ENCODE results near the gene SFRP2.

SFRP2 gene

DNA sequence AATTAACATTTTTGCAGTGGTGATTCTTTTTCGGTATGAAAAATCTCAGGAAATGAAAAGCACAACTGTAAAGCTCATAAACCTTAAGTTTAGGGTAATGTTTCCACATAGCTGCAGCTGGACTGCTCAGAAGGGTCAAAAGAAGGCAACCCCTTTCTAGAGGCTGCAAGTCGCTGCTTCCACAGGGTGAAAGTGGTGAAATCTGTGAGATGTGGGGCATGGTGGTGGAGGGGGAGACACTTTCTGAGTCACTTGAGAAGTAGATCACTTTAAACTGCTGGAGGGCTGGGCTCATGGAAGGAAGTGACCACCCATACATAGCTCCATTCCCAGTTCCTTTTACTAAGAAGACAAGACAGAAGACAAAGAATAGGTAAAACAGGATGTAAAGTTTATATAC is 8.7 kb downstream of the SFRP2 start:
- DNase-seq (ENCODE audit: low read depth), result no peak
- TF ChIP-seq, protein P1, sequence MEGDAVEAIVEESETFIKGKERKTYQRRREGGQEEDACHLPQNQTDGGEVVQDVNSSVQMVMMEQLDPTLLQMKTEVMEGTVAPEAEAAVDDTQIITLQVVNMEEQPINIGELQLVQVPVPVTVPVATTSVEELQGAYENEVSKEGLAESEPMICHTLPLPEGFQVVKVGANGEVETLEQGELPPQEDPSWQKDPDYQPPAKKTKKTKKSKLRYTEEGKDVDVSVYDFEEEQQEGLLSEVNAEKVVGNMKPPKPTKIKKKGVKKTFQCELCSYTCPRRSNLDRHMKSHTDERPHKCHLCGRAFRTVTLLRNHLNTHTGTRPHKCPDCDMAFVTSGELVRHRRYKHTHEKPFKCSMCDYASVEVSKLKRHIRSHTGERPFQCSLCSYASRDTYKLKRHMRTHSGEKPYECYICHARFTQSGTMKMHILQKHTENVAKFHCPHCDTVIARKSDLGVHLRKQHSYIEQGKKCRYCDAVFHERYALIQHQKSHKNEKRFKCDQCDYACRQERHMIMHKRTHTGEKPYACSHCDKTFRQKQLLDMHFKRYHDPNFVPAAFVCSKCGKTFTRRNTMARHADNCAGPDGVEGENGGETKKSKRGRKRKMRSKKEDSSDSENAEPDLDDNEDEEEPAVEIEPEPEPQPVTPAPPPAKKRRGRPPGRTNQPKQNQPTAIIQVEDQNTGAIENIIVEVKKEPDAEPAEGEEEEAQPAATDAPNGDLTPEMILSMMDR (IDR thresholded peaks at IDR 0.05; ENCODE audit: control insufficient read depth, insufficient read depth, low read depth, low read length, missing control alignments), result no peak
- no peak overlapping the region for H3K4me3 ChIP-seq (ENCODE audit: control insufficient read depth, low read depth, low read length)

GRCh38 chr4:153778383-153778782 is 10.5 kb downstream of the SFRP2 start:
- no peak for DNase-seq (ENCODE audit: low read depth)
- TF ChIP-seq, protein P1 (IDR thresholded peaks at IDR 0.05; ENCODE audit: control insufficient read depth, insufficient read depth, low read depth, low read length, missing control alignments), result no peak

DNA sequence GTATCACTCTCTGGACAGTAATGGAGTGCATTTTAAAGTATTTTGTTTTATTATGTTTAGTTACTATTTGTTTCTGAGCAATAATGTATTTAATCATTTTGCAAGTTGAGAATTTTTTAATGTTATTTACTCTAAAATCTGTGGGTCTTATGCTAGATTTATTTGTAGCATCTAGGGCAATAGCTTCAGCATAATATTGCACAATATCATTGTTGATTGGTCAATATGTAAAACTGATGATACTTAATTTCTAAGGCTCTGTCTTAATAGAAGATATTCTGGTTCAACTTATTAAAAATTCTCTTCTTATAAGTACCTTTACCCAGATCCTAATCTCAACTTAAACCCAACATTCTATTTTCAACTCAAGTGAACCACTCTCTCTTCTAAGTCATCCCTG is 11.5 kb downstream of the SFRP2 start:
- TF ChIP-seq, protein P1 (IDR thresholded peaks at IDR 0.05; ENCODE audit: control insufficient read depth, insufficient read depth, low read depth, low read length, missing control alignments), result no peak
- H3K4me3 ChIP-seq (ENCODE audit: control insufficient read depth, low read depth, low read length), result no peak overlapping the region
- DNase-seq (ENCODE audit: low read depth), result no peak

More at GRCh38 chr4:153778383-153778782, 10.5 kb downstream of the SFRP2 start:
- no peak overlapping the region for H3K4me3 ChIP-seq (ENCODE audit: control insufficient read depth, low read depth, low read length)

DNA sequence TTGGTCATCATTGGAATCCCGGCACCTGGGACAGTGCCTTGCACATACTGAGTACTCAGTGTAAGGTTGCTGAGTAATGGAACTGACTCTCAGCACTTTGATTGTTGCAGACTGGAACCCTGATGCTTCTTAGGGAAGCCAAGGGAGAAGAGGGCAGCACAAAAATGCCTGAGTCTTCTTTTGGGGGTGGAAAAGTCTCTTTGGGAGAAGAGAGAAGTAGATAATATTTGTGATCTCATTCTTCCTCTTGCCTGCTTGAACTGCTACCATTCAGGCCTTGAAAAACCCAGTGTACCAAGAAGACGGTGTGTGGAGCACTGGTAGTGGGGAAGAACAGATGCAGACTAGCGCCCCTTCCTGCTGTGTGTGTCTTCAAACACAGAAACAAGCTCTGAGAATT is 12.3 kb downstream of the SFRP2 start:
- H3K4me3 ChIP-seq (ENCODE audit: control insufficient read depth, low read depth, low read length), result no peak overlapping the region

GRCh38 chr4:153773236-153773690 is 15.6 kb downstream of the SFRP2 start:
- no peak overlapping the region for H3K4me3 ChIP-seq (ENCODE audit: control insufficient read depth, low read depth, low read length)
- TF ChIP-seq, protein P1 (IDR thresholded peaks at IDR 0.05; ENCODE audit: control insufficient read depth, insufficient read depth, low read depth, low read length, missing control alignments), result peak; percentile 30
- DNase-seq (ENCODE audit: low read depth), result no peak

More for the DNA sequence above, 12.3 kb downstream of the SFRP2 start:
- no peak for DNase-seq (ENCODE audit: low read depth)
- TF ChIP-seq, protein P1 (IDR thresholded peaks at IDR 0.05; ENCODE audit: control insufficient read depth, insufficient read depth, low read depth, low read length, missing control alignments), result no peak

DNA sequence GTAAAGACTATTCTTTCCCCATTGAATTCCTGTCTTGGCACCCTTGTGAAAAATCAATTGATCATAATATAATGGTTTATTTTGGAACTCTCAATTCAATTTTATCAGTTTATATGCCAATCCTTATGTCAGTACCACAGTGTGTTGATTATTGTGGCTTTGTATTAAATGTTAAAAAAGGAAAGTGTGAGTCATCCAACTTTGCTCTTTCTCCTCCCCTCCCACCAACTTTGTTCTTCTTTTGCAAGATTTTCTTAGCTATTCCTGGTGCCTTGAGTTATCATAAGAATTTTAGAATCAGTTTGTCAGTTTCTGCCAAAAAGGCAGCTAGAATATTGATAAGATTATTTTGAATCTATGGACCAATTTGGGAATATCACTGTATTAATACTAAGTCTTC is 17.8 kb downstream of the SFRP2 start:
- no peak for DNase-seq (ENCODE audit: low read depth)
- TF ChIP-seq, protein P1 (IDR thresholded peaks at IDR 0.05; ENCODE audit: control insufficient read depth, insufficient read depth, low read depth, low read length, missing control alignments), result no peak
- no peak overlapping the region for H3K4me3 ChIP-seq (ENCODE audit: control insufficient read depth, low read depth, low read length)

DNA sequence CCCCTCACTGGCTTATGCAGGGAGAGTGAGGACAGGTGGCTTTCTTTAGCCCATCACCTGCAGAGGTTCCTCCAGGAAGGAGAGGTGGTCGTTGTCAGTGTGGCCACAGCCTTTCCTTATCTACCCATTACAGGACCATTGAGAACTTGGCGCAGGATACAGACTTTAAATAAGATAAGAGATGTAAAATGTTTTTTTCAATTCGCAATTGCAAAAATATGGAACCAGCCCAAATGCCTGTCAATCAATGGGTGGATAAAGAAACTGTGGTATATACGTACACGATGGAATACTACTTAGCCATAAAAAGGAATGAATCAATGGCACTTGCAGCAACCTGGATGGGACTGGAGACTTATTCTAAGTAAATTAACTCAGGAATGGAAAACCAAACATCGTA is 22.1 kb downstream of the SFRP2 start:
- no peak for DNase-seq (ENCODE audit: low read depth)
- TF ChIP-seq, protein P1 (IDR thresholded peaks at IDR 0.05; ENCODE audit: control insufficient read depth, insufficient read depth, low read depth, low read length, missing control alignments), result no peak
- no peak overlapping the region for H3K4me3 ChIP-seq (ENCODE audit: control insufficient read depth, low read depth, low read length)
